Fibroblast of pulmonary artery (primary cell): Measurements from ENCODE around the gene WFDC11.
A peak's percentile ranks its signal among the peaks of the same experiment; 100 is the strongest.
"Not testable (repeated sequence)": the region's sequence is repeated elsewhere in the genome, so short reads cannot be mapped to it uniquely, and the experiment has no call there.

Experiments
- DNase-seq: peaks from one replicate; pipeline ENCODE4 v3.0.0-alpha.2; 2010; ENCODE audit warnings: low read depth
- H3K4me3 ChIP-seq: replicated peaks from 2 replicates; pipeline ENCODE4 v1.5.1; 2011; ENCODE audit warnings: low read depth, mild to moderate bottlenecking, control low read depth, low read length, moderate library complexity
- CTCF ChIP-seq: IDR thresholded peaks from 2 replicates; pipeline ENCODE4 v1.5.1; 2011; ENCODE audit warnings: mild to moderate bottlenecking, control low read depth, low read length, inconsistent platforms; ENCODE audit errors: missing control alignments

Gene WFDC11

DNA sequence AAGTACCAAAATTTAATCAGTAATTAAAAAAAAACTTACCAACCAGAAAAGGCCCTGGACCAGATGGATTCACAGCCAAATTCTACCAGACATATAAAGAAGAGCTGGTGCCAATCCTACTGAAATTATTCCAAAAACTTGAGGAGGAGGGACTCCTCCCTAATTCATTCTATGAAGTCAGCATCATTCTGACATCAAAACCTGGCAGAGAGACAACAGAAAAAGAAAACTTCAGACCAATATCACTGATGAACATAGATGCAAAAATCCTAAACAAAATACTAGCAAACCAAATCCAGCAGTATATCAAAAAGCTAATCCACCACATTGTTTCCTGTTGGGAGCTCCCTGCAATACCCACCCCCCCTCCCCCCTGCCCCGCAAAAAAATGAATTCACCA is at the start of gene WFDC11:
WFDC11 (minus strand) TSS at position 101 of the 400 bp plus-strand sequence. CDS start 19,639 bp downstream, outside the sequence.
- TF ChIP-seq CTCF, result no peak

GRCh38 chr20:45716141-45716688 is 46.2 kb upstream of the WFDC11 start:
- H3K4me3 ChIP-seq, DNase-seq: not testable (repeated sequence)

More for the DNA sequence above, at the start of gene WFDC11:
- H3K4me3 ChIP-seq, result no peak within 1 kb of the TSS
- no peak for DNase-seq

GRCh38 chr20:45704969-45705637 is 35.1 kb upstream of the WFDC11 start, which contains the start of gene WFDC10B:
WFDC10B (minus strand) TSS chr20:45705019; CDS start chr20:45685992, 19,027 bp downstream.
- no peak within 1 kb of the TSS for H3K4me3 ChIP-seq
- no peak for TF ChIP-seq CTCF
- DNase-seq, result no peak

DNA sequence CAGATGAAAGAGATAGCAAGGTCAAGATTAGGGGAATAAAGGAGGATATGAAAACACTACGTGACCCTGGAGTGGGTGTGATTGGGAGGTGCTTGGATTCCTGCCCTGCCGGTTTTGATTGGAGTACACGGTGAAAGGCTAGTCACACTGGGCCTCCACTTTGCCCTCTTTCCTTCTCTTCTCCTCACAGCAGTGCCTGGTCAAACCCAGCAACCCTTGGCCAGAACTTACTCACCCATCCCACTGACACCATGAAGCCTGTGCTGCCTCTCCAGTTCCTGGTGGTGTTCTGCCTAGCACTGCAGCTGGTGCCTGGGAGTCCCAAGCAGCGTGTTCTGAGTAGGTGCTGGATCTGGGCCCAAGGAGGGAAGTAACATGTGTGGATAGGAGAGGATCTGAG is 31.8 kb upstream of the WFDC11 start, which contains the start of gene WFDC13:
WFDC13 (plus strand) TSS at position 166 of the 400 bp plus-strand sequence; CDS start at position 252, 86 bp downstream.
- no peak within 1 kb of the TSS for H3K4me3 ChIP-seq
- no peak for TF ChIP-seq CTCF
- no peak for DNase-seq

GRCh38 chr20:45701104-45701503 is 31.1 kb upstream of the WFDC11 start:
- DNase-seq, result no peak
- no peak overlapping the region for H3K4me3 ChIP-seq
- TF ChIP-seq CTCF, result no peak

GRCh38 chr20:45695496-45695895 is 25.5 kb upstream of the WFDC11 start:
- no peak for TF ChIP-seq CTCF
- DNase-seq, result no peak
- H3K4me3 ChIP-seq, result no peak overlapping the region

DNA sequence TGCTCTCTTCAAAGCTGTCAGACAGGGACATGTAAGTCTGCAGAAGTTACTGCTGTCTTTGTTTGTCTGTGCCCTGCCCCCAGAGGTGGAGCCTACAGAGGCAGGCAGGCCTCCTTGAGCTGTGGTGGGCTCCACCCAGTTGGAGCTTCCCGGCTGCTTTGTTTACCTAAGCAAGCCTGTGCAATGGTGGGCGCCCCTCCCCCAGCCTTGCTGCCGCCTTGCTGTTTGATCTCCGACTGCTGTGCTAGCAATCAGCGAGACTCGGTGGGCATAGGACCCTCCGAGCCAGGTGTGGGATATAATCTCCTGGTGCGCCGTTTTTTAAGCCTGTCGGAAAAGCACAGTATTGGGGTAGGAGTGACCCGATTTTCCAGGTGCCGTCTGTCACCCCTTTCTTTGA is 23.3 kb upstream of the WFDC11 start:
- not testable (repeated sequence) for DNase-seq, H3K4me3 ChIP-seq

GRCh38 chr20:45685896-45686295 is 15.9 kb upstream of the WFDC11 start:
- H3K4me3 ChIP-seq, result no peak overlapping the region
- TF ChIP-seq CTCF, result peak; percentile 5
- peak; percentile 0 for DNase-seq
